AG04450 (cell line): ENCODE measurements around the gene TMEM271. TPM values are rescaled to one million over a fixed set of nuclear protein-coding genes. Genes with fewer than 3 reads are reported as not detected.

Source experiments
- CTCF ChIA-PET: fragments of 300-600, 350-600 bp; formaldehyde crosslinking; extraction: SDS; loops from one replicate; lab custom pipeline; 2022; ENCODE audit warnings: antibody characterized with exemption, inconsistent platforms; lab: Charles Lee
- POLR2A ChIA-PET: fragments of 350-600 bp; formaldehyde crosslinking; extraction: SDS; loops from one replicate; lab custom pipeline; 2021; ENCODE audit warnings: antibody characterized with exemption, inconsistent platforms; lab: Yijun Ruan, JAX
- DNase-seq: peaks from one replicate; pipeline ENCODE4 v3.0.0-alpha.2; 2011; ENCODE audit warnings: low read depth, low spot score
- H3K27ac ChIP-seq: one replicate; pipeline ENCODE4 v1.5.1; 2012; ENCODE audit warnings: low read depth, low read length, control low read depth
- H3K27me3 ChIP-seq: one replicate; pipeline ENCODE4 v1.6.0; 2012; ENCODE audit warnings: low read length; ENCODE audit not compliant: control insufficient read depth, insufficient read depth
- H3K4me3 ChIP-seq: 2 replicates; pipeline ENCODE4 v1.5.1; 2011; ENCODE audit warnings: mild to moderate bottlenecking, low read depth, low read length, control low read depth
- H3K9me3 ChIP-seq: 2 replicates; pipeline ENCODE4 v1.5.1; 2012; ENCODE audit warnings: low read length; ENCODE audit not compliant: control insufficient read depth, insufficient read depth
- polyA plus RNA-seq: library from polyadenylated mRNA; depleted of rRNA; stranded (reverse); fragments of >200 nt; gene quantifications from 2 replicates; pipeline ENCODE4 v1.2.3, GENCODE V29; 2011
- TF ChIP-seq, protein P1 (sequence below): IDR thresholded peaks from 2 replicates; pipeline ENCODE4 v1.5.1; 2011; ENCODE audit warnings: low read depth, low read length, control low read depth, inconsistent platforms

TMEM271 gene
- polyA plus RNA-seq, 1 experiment: not detected

- ChIA-PET CTCF (no interaction called here), POLR2A (no interaction called here)
- Histone ChIP-seq H3K27me3 (no peaks in the 10 kb centered on the region), H3K27ac (no peak overlapping the region), H3K4me3 (no peak overlapping the region), H3K9me3 (peaks cover 30% of the 10 kb centered on the region; the same call in 1 of the 2 replicates)
- DNase-seq: no peak
- TF ChIP-seq, protein P1, sequence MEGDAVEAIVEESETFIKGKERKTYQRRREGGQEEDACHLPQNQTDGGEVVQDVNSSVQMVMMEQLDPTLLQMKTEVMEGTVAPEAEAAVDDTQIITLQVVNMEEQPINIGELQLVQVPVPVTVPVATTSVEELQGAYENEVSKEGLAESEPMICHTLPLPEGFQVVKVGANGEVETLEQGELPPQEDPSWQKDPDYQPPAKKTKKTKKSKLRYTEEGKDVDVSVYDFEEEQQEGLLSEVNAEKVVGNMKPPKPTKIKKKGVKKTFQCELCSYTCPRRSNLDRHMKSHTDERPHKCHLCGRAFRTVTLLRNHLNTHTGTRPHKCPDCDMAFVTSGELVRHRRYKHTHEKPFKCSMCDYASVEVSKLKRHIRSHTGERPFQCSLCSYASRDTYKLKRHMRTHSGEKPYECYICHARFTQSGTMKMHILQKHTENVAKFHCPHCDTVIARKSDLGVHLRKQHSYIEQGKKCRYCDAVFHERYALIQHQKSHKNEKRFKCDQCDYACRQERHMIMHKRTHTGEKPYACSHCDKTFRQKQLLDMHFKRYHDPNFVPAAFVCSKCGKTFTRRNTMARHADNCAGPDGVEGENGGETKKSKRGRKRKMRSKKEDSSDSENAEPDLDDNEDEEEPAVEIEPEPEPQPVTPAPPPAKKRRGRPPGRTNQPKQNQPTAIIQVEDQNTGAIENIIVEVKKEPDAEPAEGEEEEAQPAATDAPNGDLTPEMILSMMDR: no peak
These were observed 41.4 kb downstream of the TMEM271 start for GRCh38 chr4:534576-535151.

DNA sequence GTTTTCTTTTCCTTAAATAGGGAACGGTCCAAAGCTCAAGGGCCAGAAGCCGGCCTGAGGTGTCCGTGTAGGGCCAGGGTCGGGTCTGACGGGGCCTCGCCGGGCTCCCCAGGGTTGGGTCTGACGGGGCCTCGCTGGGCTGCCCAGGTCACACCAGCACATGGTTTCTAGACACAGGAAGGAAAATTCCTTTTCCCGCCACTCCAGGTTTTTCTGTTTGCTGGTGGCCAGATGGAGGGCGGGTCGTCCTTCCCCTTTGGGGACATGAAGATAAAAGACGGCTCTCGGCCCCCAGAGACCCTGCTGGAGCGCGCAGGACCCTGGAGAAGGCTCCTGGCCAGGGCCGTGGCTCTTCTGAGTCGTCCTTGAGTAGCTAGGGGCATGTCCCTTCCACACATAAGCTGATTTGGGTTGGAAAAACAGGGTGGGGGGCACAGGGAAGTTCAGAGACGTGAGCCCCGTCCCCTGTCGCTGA lies 42.0 kb downstream of the TMEM271 start:
- H3K4me3 ChIP-seq: no peak overlapping the region
- no peaks in the 10 kb centered on the region for H3K27me3 ChIP-seq
- H3K27ac ChIP-seq: no peak overlapping the region
- POLR2A ChIA-PET: no interaction called here
- TF ChIP-seq, protein P1: no peak
- H3K9me3 ChIP-seq: peaks cover 30% of the 10 kb centered on the region; the same call in 1 of the 2 replicates
- CTCF ChIA-PET: no interaction called here
- no peak for DNase-seq

DNA sequence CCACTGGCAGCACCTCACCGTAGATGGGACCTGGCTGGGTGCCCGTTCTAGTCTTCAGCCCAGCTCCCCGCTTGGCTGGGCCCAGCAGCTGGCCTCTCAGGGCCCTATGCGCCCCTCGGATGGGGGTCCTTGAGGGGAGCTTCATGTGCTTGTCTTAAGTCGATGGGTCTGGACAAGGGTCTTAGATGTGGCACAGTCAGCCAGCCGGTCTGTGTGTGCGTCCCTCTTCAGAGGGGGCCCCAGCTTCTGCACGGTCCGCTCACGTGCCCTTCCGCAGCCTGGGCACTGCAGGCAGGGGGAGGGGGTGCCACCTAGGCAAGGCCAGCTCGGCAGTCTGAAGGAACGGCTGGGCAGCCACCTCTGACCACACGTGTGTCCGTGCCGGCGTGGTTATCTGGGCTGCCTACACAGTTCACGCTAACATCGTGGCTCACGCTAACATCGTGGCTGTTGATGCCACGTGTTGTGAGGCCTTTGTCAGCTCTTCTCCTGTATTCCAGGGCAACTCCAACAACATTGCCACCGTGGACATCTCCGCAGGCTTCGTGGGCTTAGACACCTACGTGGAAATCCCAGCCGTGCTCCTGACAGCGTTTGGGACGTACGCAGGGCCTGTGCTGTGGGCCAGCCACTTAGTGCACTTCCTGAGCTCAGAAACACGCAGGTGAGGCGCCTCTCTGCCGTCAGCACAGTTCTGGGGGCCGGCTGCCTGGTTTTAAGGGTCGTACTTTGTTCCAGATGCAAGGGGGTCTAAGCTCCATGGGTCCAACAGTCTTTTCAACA lies 42.6 kb downstream of the TMEM271 start:
- no peaks in the 10 kb centered on the region for H3K27me3 ChIP-seq
- ChIA-PET POLR2A (no interaction called here), CTCF (no interaction called here)
- TF ChIP-seq, protein P1: no peak
- H3K4me3 ChIP-seq: no peak overlapping the region
- H3K9me3 ChIP-seq: peaks cover 30% of the 10 kb centered on the region; the same call in 1 of the 2 replicates
- DNase-seq: no peak
- no peak overlapping the region for H3K27ac ChIP-seq

DNA sequence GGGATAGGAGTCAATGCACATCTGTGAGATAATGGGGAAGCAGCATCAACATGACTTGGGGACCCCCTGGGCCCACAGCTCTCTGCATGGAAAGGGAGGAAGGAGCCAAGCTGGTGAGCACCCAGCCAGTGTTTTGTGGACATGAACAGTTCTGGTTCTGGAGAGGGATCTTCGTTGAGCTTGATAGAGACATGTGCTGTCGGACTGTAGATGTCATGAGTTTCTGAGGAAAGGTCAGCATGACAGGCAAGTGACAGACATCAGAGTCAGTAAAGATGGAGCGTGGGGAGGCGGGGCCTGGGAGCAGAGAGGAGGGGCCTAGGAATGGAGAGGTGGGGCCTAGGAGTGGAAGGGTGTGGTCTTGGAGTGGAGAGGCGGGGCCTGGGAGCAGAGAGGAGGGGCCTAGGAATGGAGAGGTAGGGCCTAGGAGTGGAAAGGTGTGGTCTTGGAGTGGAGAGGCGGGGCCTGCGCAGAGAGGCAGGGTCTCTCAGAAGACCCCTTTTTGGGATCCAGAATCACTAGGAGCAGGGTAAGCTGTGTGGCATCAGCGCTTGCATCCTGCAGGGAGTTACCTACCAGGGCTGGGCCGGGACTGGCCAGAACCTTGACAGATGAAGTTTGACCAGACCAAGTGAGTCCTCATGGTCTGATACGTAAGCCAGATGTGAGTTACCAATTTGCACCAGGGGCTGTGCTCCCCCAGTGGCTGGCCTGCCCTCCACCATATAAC lies 43.3 kb downstream of the TMEM271 start:
- ChIA-PET CTCF (no interaction called here), POLR2A (no interaction called here)
- Histone ChIP-seq H3K27ac (no peak overlapping the region), H3K9me3 (peaks cover 30% of the 10 kb centered on the region; the same call in 1 of the 2 replicates), H3K27me3 (no peaks in the 10 kb centered on the region), H3K4me3 (no peak overlapping the region)
- no peak for DNase-seq
- TF ChIP-seq, protein P1: no peak
